Uterus (tissue), 2 donors: Measurements from ENCODE around the gene DEAF1.
A peak's percentile ranks its signal among the peaks of the same experiment; 100 is the strongest.

Source experiments
- POLR2A ChIP-seq, 2 donors: fragments of 450-650 bp; IDR thresholded peaks; one replicate each; pipeline ENCODE4 v1.6.1; 2016; ENCODE audit warnings: antibody characterized with exemption in 2 of 2, mild to moderate bottlenecking in 1 of 2, moderate library complexity in 1 of 2
- TF ChIP-seq, protein P1 (sequence below), 4 experiments: fragments of 200-600 bp in 2 of 4; fragments of 450-650 bp in 2 of 4; sonication (generic) in 2 of 4; IDR thresholded peaks; one replicate each; pipeline ENCODE4 v1.5.1; 2016 to 2019; ENCODE audit warnings: antibody characterized with exemption in 4 of 4, mild to moderate bottlenecking in 2 of 4, moderate library complexity in 1 of 4

- TF ChIP-seq, protein P1, sequence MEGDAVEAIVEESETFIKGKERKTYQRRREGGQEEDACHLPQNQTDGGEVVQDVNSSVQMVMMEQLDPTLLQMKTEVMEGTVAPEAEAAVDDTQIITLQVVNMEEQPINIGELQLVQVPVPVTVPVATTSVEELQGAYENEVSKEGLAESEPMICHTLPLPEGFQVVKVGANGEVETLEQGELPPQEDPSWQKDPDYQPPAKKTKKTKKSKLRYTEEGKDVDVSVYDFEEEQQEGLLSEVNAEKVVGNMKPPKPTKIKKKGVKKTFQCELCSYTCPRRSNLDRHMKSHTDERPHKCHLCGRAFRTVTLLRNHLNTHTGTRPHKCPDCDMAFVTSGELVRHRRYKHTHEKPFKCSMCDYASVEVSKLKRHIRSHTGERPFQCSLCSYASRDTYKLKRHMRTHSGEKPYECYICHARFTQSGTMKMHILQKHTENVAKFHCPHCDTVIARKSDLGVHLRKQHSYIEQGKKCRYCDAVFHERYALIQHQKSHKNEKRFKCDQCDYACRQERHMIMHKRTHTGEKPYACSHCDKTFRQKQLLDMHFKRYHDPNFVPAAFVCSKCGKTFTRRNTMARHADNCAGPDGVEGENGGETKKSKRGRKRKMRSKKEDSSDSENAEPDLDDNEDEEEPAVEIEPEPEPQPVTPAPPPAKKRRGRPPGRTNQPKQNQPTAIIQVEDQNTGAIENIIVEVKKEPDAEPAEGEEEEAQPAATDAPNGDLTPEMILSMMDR (IDR thresholded peaks at IDR 0.05): peak in 1 of 4 experiments; percentile 1
- peak; percentile 66 to 68 for TF ChIP-seq POLR2A (IDR thresholded peaks at IDR 0.05)
These were observed 79.3 kb downstream of the DEAF1 start, which contains the start of gene IRF7 for GRCh38 chr11:615504-616319.
